ENCODE measurements around the gene TMEM171. TPM values are rescaled to one million over a fixed set of nuclear protein-coding genes. Genes with fewer than 3 reads are reported as not detected.
A peak's percentile ranks its signal among the peaks of the same experiment; 100 is the strongest.

Gene TMEM171
- total RNA-seq, 4 donors from 2014 or later, result 0.25 to 1.5 (median 1.3) TPM; not detected in 1

- intact Hi-C loops (cut with DNase I; ENCODE audit: low total_unique reads), result no loop called here
- DNase-seq (ENCODE audit: low spot score in 2 of 2), result peak in 1 of 2 donors; percentile 25
- WGBS, 2 donors, result 86 to 90% methylated on average over 5 of the region's 5 CpGs
- no peak for TF ChIP-seq POLR2A (IDR thresholded peaks at IDR 0.05)
- no peak overlapping the region for H3K4me3 ChIP-seq (ENCODE audit: low read depth, poor library complexity, severe bottlenecking)
Observed at GRCh38 chr5:73129143-73129542, 8.8 kb downstream of the TMEM171 start.

DNA sequence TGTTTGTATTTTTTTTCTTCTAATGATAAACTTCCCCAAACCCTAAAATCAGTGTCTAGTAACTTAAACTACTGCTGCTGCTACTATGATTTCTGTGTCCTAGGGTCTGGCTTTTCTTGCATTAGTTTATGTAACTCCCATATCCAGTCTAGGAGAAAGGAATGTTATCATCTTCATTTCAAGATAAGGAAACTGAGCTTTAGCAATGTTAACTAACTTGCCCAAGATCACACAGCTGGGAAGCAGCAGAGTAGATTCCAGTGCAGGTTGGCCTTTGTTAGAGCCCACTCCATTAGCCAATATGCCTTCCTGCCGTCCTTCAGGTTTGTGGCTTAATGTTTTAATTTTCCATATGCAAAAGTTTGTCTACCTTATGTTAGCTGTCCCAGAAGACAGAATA is 10.4 kb downstream of the TMEM171 start:
- 72 to 83% methylated on average over 1 of the region's 1 CpG for WGBS, 2 donors
- no peak overlapping the region for H3K4me3 ChIP-seq (ENCODE audit: low read depth, poor library complexity, severe bottlenecking)
- intact Hi-C loops (cut with DNase I; ENCODE audit: low total_unique reads), result no loop called here
- no peak for DNase-seq (ENCODE audit: low spot score in 2 of 2)
- TF ChIP-seq POLR2A (IDR thresholded peaks at IDR 0.05), result no peak
- TF ChIP-seq CTCF (IDR thresholded peaks at IDR 0.05), result no peak

DNA sequence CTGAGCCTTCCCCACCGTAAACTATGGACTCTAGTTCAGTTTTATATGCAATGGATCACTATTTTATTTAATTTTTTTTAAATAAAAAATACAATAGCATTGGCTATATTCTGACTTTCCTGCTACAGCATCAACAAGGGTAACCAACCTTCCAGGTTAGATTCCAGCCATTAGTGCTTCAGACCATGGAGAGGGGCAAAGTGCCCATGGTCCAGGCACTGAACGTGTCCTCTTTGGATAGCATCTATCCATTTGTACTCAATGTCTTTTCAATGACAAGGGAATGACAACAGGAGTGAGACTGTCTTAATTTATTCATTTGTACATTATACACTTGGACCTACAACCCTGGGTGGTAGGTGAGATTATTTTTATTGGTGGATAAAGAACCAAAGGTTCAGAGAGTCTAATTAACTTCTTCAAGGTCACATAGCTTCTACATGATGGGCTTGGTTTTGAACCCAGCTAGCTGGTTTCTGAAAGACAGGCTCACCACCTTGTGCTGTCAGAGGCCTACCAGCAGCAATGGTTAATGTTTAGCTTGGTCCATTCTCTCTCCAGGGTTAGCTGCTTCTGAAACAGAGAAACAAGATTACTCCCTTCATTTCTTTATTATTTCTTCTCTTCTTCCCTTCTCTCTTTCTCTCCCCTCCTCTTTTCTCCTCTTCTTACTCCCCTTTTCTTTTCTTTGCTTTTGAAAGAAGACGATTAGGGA is 11.5 kb downstream of the TMEM171 start:
- intact Hi-C loops (cut with DNase I; ENCODE audit: low total_unique reads), result no loop called here
- TF ChIP-seq CTCF (IDR thresholded peaks at IDR 0.05) (no peak), POLR2A (IDR thresholded peaks at IDR 0.05) (no peak)
- 83 to 85% methylated on average over 3 of the region's 3 CpGs for WGBS, 2 donors
- no peak for DNase-seq (ENCODE audit: low spot score in 2 of 2)
- H3K4me3 ChIP-seq (ENCODE audit: low read depth, poor library complexity, severe bottlenecking), result no peak overlapping the region

- WGBS, 2 donors, result 91 to 94% methylated on average over 2 of the region's 2 CpGs
- TF ChIP-seq POLR2A (IDR thresholded peaks at IDR 0.05) (no peak), CTCF (IDR thresholded peaks at IDR 0.05) (no peak)
- DNase-seq (ENCODE audit: low spot score in 2 of 2), result peak in 1 of 2 donors; percentile 39
- no peak overlapping the region for H3K4me3 ChIP-seq (ENCODE audit: low read depth, poor library complexity, severe bottlenecking)
- intact Hi-C loops (cut with DNase I; ENCODE audit: low total_unique reads), result no loop called here
Observed at GRCh38 chr5:73132759-73133158, 12.4 kb downstream of the TMEM171 start.

DNA sequence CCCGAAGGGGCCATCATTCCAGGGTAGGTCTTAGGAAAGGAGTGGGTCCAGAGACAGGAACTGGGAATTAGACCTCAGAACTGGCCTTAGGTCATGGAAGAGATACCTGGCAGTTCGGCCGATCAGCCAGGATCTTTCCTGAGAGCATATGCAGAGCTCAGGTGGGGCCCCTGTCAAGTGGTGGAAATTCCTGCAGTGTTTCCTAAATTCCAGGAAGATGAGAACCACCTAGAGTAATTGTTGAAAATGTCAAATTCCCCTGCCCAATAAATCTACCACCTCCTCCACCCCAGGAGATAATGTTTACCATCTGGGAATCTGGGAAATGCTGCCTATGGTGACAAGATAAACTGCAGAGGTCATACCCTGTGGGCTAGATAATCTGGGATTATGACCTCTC is 14.6 kb downstream of the TMEM171 start:
- 91 to 94% methylated on average over 3 of the region's 3 CpGs for WGBS, 2 donors
- intact Hi-C loops (cut with DNase I; ENCODE audit: low total_unique reads), result no loop called here
- no peak for DNase-seq (ENCODE audit: low spot score in 2 of 2)
- TF ChIP-seq POLR2A (IDR thresholded peaks at IDR 0.05) (no peak), CTCF (IDR thresholded peaks at IDR 0.05) (no peak)
- H3K4me3 ChIP-seq (ENCODE audit: low read depth, poor library complexity, severe bottlenecking), result no peak overlapping the region

- DNase-seq (ENCODE audit: low spot score in 2 of 2), result peak in 1 of 2 donors; percentile 17
- TF ChIP-seq CTCF (IDR thresholded peaks at IDR 0.05) (no peak), POLR2A (IDR thresholded peaks at IDR 0.05) (no peak)
- no peak overlapping the region for H3K4me3 ChIP-seq (ENCODE audit: low read depth, poor library complexity, severe bottlenecking)
- 43 to 61% methylated on average over 6 of the region's 6 CpGs for WGBS, 2 donors
- intact Hi-C loops (cut with DNase I; ENCODE audit: low total_unique reads), result no loop called here
Observed at GRCh38 chr5:73135429-73136054, 15.2 kb downstream of the TMEM171 start.

Data from lower leg skin (tissue), 4 donors.